Jurkat, Clone E6-1 (cell line): Measurements from ENCODE around the gene TMEM132A.
"Not testable (repeated sequence)": the region's sequence is repeated elsewhere in the genome, so short reads cannot be mapped to it uniquely, and the experiment has no call there.

Experiments
- DNase-seq: peaks from one replicate; pipeline ENCODE4 v3.0.0-alpha.2; 2011; ENCODE audit warnings: low read depth, low spot score
- H3K4me3 ChIP-seq: 2 replicates; pipeline ENCODE4 v1.5.1; 2011; ENCODE audit warnings: mild to moderate bottlenecking, low read length, control low read depth, moderate library complexity

The TMEM132A gene

DNA sequence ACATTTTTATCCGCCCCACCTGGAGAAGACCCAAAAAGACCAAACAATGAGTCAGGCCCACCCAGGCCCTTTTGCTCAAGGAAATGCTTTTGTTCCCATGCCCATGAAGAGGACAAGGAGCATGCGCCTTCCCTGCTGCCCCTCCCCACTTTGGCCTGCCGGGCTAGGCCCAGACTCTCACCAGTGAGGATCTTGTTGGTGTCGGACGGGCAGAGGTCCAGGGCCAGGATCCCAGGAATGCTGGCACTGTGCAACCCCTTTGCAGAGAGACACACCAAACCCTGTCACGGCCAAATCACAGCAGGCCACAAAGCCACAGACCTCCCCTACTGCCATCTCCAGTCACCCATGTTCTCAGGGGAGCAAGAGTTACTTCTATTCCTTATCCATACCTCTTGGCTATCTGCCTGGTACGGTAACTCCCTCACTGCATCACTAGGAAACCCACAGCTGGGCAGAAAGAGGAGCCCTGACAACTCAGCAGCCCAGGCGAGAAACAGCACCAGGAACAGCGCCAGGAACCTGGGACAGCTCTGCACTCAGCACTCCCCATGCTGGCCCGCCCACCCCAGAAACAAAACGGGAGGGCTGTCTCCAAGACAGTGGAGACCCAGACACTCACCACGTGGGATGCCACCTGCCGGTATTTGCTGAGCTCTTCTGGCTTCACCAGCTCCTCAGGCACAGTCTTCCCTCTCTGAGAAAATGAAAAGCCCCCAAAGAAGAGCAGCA is 23.4 kb upstream of the TMEM132A start:
- DNase-seq: no peak

DNA sequence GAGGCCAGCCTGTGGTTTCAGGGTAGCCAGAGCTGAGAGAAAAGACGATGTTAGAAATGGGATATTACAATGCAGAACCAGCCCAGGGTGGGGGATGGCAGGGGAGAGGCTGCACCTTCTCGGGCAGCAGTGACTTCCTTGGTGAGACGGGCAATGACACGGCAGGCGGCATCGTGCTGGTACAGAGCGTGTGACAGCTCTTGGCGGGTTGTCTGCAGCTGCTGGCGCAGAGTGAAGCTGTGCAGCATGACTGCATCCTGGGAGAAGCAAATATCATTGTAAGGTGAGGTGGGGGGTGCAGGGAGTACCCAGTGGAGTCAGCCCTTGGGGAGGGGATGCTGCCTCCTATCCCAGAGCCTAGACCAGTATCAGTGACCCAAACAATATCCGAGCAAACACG is 21.6 kb upstream of the TMEM132A start:
- no peak overlapping the region for H3K4me3 ChIP-seq
- no peak for DNase-seq

More for the DNA sequence above, 23.4 kb upstream of the TMEM132A start:
- H3K4me3 ChIP-seq: no peak overlapping the region

GRCh38 chr11:60905047-60905446 is 19.2 kb upstream of the TMEM132A start:
- H3K4me3 ChIP-seq: peak overlapping the region; percentile 95
- no peak for DNase-seq

DNA sequence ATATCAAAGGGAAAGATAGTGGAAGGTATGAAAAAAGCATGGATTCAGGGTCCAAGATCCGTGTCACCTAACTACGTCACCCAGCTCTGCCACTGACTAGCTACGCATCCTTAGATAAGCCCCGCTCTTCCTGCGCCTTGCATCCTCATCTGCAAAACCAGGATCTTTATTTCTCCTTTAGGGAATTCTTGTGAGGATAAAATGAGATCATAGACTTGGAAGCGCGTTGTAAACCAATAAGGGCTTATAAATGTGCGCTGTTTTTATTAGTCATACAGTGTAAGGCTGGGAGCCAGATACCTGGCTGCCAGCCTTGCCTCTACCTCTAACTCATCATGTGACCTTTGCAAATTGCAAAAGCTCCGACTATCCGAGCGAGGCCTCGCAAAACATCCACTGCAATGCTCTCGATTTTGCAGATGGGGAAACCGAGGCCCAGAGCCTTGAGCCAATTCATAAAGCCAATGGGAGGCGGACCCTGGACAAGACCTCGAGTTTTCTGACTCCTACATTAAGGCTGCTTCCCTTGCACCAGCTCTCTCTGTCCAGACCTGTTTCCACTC is 18.6 kb upstream of the TMEM132A start:
- no peak for DNase-seq

GRCh38 chr11:60906132-60906972 is 17.9 kb upstream of the TMEM132A start, which contains the start of gene PRPF19:
Gene PRPF19, minus strand, starts transcription at chr11:60906585. Its CDS starts 203 bp downstream, at chr11:60906382.
- H3K4me3 ChIP-seq: peak within 1 kb of the TSS; percentile 95
- peak; percentile 97 for DNase-seq

More for the DNA sequence above, 18.6 kb upstream of the TMEM132A start:
- H3K4me3 ChIP-seq: peak overlapping the region; percentile 95

DNA sequence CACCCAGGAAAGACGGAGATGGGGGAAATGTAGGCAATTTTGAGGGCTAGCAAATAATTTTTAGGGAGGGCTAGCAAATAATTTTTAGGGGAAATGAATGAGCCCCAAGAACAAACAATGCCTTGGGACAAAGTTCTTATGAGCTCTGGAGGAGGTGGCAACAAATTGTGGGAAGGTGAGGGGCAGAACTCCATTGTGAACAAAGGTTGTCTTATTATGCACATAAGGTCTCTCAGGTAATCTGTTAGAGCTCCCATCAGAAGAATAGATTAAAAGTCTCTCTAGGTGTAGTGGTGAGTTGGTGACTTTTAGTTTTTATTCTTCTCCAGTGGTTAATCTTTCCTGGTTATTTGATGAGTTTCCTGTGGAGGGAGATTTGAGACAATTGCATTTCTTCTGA is 15.5 kb upstream of the TMEM132A start:
- no peak for DNase-seq
- H3K4me3 ChIP-seq: no peak overlapping the region

GRCh38 chr11:60909680-60910280 is 14.5 kb upstream of the TMEM132A start:
- not testable (repeated sequence) for H3K4me3 ChIP-seq, DNase-seq

DNA sequence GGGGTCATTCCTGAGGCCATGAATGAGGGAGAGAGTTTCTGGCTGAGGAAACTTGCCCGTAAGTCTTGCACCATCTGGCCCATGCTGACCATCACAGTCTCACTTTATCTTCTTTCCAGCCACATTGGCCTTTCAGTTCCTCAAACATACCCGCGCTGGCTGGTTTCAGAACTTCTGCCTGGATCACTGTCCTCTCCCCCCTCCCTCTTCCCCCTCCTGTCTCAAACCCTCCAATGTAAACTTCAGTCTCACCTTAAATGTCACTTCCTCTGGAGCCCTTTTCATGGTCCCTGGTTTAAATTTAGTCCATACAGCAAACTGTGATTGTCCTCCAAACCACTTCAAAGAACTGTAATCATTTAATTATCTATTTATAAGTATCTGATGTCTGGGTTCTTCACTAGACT is 14.0 kb upstream of the TMEM132A start:
- DNase-seq: no peak
- H3K4me3 ChIP-seq: no peak overlapping the region

GRCh38 chr11:60910711-60911380 is 13.4 kb upstream of the TMEM132A start:
- H3K4me3 ChIP-seq: no peak overlapping the region
- DNase-seq: no peak

DNA sequence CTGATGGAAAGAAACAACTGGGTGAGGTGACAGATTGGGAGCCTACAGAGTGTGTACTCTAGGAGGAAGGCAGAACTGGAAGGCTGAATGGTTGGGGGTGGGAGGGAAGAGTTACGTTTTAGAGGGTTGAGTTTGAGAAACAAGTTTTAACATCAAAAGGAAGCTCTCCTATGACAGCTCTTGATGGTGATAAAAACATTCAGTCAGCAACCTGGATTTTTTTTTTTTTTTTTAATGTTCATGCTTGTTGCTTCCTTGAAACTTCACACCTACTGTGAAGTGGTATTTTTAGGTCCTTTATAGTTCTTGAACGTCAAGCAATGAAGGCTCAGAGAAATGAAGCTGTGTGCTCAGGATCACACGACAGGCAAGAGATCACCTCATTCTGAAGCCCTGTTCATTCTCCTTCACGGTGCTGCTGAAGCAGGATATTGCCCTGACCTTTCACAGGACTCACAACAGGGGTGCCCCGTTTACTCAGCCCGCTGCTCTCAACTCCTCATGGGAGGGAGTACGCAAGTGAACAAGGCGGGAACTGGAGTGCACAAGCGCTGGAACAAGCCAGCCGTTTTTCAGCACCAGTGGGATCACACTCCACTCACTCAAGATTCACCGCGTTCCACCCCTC is 11.9 kb upstream of the TMEM132A start:
- no peak for DNase-seq
- H3K4me3 ChIP-seq: no peak overlapping the region

DNA sequence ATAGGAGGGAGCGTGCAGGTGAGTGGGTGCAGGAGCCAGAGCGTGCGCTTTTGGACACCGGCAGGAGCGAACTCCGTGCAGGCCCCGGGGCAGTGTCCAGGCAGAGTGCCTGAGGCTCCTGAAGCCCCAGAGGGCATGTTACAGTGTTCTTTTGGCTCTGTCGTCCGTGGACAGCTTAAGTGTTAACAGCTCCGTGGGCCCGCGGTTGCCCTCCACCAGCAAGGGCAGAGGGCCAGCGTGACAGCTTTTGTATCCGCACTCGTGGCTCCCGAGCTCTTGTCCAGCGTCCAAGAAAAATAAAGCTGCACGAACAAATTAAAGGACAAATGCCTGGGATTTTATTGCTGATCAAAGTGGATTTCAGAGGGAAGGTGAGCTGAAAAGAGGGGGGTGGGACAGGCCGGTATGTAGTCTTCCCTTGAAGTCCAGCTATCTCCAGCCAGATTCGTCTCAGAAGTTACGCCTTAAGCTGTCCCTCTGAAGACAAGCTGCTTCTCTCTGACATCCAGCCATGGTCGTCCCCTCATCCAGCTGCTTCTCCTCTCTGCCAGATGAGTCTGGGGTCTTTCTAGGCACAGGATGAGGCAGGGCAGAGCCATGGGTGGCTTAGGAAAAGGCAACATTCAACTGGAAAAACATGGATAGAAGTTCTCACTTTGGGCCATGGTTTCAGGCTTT is 11.3 kb upstream of the TMEM132A start:
- no peak for DNase-seq
- H3K4me3 ChIP-seq: peak overlapping the region; percentile 77

GRCh38 chr11:60913793-60914632 is 10.2 kb upstream of the TMEM132A start, which contains the start of gene TMEM109:
Gene TMEM109, plus strand, starts transcription at chr11:60914158. Its CDS starts 5,536 bp downstream, at chr11:60919694.
- DNase-seq: peak; percentile 89
- peak within 1 kb of the TSS; percentile 77 for H3K4me3 ChIP-seq

GRCh38 chr11:60914633-60915247 is 9.5 kb upstream of the TMEM132A start:
- DNase-seq: no peak
- H3K4me3 ChIP-seq: peak overlapping the region; percentile 77

GRCh38 chr11:60915248-60915914 is 8.9 kb upstream of the TMEM132A start:
- peak; percentile 58 for DNase-seq
- peak overlapping the region; percentile 77 for H3K4me3 ChIP-seq

DNA sequence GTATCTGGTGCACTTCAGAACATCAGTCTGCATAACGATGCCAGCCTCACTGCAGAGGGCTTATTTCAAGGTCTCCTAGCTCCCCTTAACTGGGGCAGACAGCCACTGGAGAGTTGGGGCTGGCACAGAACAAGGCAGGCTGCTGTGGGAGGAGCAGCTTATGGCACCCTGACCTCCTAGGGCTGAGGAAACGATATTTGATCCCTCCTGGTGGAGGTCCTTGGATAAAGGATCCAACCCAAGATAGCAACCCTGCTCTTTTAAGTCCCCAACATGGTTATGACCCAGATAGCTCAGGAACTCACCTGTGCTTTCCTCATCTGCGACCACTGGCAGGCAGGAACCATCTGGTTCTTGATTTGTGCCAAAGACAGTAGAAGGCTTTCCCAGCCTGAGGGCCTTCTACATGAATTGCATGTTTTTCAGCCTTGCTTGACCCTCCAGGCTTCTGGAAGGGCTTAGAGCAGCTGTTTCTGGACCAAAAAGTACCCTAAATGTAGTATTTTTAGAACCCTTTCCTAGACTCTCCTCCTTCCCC is 7.5 kb upstream of the TMEM132A start:
- no peak overlapping the region for H3K4me3 ChIP-seq
- DNase-seq: no peak

DNA sequence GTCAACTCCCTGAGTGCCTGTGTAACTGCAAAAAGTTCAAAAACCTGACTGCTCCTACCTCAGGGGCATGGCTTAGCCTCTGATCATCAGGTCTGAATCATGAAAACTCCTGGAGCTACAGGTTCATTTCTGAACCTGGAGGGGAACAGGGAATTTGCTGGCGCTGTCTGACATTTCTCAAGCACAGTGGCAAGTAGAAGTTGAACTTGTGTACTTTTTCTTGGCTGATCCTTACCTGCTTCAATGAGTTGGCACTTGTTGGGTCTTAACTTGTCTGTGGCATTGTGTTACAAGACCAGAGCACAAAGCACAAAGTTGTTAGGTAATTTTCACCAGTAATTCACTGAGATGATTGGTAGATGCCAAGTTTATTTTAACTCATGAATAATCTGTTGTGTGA is 7.0 kb upstream of the TMEM132A start:
- no peak overlapping the region for H3K4me3 ChIP-seq
- no peak for DNase-seq
